GM21619 (cell line): Measurements from ENCODE around the gene PIK3C3.
A peak's percentile ranks its signal among the peaks of the same experiment; 100 is the strongest.
"Not testable (repeated sequence)": the region's sequence is repeated elsewhere in the genome, so short reads cannot be mapped to it uniquely, and the experiment has no call there.

Experiments used
- ATAC-seq: cut with Tn5 transposase; IDR thresholded peaks from one replicate; pipeline ENCODE4 v1.9.1; 2021; ENCODE audit not compliant: unreplicated experiment

Gene PIK3C3

GRCh38 chr18:42018831-42019230 lies 63.8 kb downstream of the PIK3C3 start:
- no peak for ATAC-seq

DNA sequence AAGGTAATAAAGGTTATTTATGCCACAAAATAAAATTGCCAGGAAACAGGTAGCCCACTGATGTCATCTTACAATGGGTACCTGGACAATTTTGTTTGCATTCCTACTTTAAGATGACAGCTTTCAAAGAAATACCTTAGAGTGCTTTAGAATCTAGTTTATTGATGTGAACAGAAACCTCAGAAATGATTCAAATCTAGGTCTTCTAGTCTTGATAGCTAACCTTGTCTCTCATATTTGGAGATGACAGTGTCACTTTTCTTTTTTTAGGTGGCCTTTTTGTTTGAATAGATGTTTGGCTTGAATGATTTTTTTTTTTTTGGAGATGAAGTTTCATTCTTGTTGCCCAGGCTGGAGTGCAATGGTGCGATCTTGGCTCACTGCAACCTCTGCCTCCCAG lies 69.1 kb downstream of the PIK3C3 start:
- peak; percentile 28 for ATAC-seq

- no peak for ATAC-seq
Observed at GRCh38 chr18:42025491-42025890, 70.5 kb downstream of the PIK3C3 start.

GRCh38 chr18:42025974-42026625 lies 71.1 kb downstream of the PIK3C3 start:
- ATAC-seq = peak; percentile 93

DNA sequence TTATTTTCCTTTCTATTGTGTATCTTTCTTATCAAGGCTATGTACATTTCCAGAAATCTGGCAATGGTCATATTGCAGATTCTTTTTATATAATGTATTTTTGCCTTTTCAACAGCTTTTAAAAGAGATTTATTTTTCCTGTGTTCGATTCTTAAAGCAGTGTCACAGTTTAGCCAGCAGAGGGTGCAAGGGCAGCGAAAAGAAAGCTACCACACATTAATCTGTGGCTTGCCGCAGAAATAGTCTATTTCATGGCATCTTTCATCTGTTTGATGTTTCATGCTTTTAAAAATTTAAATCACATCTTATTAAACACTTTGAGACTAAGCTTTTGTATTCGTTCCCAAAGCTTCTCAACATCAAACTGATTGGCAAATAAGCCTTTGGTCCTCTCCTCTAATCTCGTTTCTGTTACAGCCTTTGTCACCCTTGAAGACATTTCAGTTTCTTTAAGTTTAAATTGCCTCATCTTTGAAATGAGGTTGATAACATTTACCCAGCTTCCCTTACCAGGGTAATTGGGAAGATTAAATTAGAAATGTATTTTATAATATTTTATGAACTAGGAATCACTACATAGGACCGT lies 73.3 kb downstream of the PIK3C3 start:
- no peak for ATAC-seq

DNA sequence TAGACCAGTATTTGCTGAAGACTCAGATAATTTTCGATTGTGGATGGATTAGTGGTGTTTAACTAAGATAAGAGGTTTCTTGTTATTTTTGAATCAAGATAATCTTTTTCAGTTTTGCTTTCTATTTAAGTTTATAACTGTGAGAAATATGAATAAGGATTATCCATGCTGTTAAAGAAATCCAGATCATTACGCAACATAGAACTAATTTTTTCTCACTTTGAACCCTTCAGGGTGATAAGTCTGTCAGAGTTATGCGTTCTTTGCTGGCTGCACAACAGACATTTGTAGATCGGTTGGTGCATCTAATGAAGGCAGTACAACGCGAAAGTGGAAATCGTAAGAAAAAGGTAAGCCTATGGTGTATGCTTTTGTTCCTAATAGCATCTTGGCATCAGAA lies 74.1 kb downstream of the PIK3C3 start:
- ATAC-seq = no peak

- ATAC-seq = no peak
Observed at GRCh38 chr18:42030586-42031182, 75.7 kb downstream of the PIK3C3 start.

DNA sequence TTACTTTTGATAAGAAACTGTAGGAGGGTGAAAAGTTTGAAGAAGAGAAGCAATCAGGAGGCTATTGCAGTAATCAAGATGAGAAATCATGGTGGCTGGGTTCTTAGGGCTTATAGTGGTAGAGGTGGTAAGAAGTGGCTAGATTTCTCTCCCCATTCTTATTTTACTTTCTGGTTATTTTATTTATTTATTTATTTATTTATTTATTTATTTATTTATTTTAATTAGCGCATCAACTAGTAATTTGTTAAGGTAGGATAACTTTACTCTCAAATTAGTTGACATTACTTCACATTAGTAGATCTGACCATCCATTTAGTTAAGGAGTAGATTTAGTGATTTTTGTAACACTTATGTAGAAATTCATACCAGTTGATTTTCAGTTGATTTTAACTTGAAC lies 77.4 kb downstream of the PIK3C3 start:
- ATAC-seq = no peak

DNA sequence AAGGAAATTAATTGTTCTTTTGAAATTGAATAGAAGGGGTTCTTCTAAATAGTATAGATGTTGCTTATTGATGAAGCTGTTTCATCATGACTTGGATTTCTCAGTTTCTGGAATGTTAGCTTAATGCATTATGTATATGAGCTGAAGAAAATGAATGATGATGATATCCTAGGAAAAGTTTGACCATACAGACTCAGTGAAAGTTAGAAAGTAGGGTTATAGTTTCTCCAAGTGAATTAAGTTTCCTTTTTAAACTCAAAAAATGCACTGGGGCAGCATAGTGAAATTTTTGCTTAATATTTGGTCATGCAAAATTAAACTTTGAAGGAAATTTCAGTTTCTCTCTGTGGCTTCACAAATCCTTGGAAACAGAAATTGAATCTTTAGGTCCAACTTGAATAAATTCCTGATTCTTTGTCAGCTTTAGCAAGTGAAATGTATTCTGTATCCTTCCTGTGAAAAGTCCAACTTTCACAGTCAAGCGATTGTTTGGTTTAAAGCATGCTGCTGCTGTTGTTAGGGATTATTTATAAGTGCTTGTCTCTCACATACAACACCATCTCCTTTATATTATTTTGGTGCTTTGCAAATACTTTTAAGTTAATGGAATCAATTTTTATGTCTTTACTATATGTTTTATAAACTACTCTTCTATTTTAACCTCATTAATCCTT lies 78.2 kb downstream of the PIK3C3 start:
- ATAC-seq = no peak

GRCh38 chr18:42038936-42039335 lies 83.9 kb downstream of the PIK3C3 start:
- ATAC-seq = no peak

DNA sequence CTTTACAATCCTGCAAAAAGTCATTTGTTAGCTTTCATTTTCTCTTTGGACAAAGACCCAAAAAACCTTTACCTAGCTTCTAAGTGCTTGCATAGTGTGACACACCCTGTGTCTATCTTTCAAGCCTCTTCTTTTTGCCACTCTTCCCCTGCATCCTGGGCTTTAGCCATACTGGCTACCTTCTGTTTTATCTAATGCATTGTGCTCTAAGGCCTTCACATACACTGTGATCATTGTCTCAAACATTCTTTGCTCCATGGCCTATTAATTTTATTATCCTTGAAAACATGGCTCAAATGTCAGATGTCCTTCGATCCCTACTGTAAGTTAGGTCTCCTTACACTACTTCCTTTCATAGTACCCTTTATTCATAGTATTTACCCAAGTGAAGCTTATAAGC lies 84.4 kb downstream of the PIK3C3 start:
- ATAC-seq = no peak

- no peak for ATAC-seq
Observed at GRCh38 chr18:42041793-42042192, 86.8 kb downstream of the PIK3C3 start.

DNA sequence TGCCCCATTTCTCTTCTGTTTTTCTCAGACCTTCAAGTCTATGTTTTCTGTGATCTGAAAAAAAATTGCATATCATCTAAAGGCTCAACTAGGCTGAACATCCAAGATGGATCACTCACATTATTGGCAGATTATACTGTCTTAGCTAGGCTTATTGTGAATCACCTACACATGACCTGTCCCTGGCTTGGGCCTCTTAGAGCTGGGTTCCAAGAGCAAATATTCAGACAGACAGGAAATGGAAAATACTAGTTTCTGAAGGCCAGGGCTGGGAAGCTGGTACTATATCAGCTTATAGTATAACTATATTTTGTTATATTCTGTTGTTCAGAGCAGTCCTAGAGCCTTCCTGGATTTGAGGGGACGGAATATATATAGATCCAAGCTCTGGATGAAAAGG lies 90.3 kb downstream of the PIK3C3 start:
- ATAC-seq = no peak

- no peak for ATAC-seq
Observed at GRCh38 chr18:42047721-42048120, 92.7 kb downstream of the PIK3C3 start.

DNA sequence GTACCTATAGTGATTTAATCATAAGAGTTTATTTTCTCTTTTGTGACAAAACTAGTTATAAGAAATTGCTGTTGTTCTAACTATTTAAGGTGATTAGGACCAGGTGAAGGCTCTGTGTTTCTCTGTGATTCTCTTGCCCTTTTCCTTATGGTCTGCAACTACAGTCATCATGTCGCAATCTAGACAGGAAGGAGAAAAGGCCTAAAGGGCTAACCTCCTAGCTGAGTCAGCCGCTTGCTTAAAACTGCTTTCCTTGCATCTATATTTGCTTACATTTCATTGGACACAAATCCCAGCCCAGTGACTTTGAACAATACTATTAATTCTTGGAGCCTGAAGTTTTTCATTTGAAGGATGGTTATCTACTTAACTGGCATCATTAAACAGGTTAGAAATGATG lies 93.1 kb downstream of the PIK3C3 start:
- no peak for ATAC-seq

DNA sequence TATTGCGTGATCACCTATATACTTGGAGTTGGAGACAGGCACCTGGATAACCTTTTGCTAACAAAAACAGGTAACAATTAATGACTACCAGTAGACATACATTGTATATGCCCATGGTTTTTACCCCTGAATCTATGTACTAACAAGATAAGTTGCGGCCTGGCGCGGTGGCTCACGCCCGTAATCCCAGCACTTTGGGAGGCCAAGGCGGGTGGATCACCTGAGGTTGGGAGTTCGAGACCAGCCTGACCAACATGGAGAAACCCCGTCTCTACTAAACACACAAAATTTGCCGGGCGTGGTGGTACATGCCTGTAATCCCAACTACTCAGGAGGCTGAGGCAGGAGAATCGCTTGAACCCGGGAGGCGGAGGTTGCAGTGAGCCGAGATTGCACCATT lies 94.5 kb downstream of the PIK3C3 start:
- not testable (repeated sequence) for ATAC-seq

GRCh38 chr18:42051411-42051810 lies 96.4 kb downstream of the PIK3C3 start:
- no peak for ATAC-seq

GRCh38 chr18:42052122-42052708 lies 97.2 kb downstream of the PIK3C3 start:
- ATAC-seq = no peak

- ATAC-seq = peak; percentile 84
Observed at GRCh38 chr18:42053188-42053781, 98.3 kb downstream of the PIK3C3 start.

DNA sequence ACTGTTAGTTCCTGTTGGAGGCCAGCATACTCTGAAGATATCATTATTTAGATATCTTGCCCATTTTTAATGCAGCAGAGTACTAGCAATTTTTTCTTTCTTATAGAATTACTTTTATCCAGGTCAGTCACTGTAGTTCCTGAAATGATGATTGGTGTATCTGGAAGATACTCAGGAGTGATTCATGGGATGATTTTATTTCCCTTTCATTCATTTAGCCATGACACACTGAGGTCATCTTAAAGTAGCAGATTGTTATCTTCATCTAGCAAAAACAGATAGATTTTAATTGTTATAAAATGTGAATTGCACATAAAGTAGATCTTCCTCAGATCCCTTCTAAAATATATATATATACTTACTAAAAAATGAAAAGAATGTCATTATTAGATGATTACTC lies 109.1 kb downstream of the PIK3C3 start:
- no peak for ATAC-seq

DNA sequence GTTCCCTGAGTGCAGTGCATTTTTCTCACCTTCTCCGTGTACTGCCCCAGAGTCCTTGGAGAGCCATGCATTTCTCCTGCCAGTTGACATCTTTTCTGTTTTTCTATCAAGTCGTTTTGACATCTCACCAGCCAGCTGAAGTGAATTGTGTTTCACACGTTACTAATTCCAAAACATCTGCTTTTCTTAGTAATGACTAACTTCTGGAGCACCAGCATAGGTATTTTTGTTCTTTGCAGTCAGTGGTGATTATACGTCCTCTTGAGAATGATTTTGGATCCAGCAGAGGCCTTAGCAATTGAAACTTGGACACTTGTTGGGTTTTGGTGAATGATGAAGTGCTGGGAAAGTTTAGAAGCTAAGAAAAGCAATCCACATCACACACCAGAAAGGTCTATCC lies 112.5 kb downstream of the PIK3C3 start:
- no peak for ATAC-seq
